Right lobe of liver (tissue), 4 donors: ENCODE measurements around the gene GABRG3.

Experiments
- POLR2A ChIP-seq: fragments of 450-650 bp; IDR thresholded peaks from one replicate; pipeline ENCODE4 v1.6.1; 2017; ENCODE audit warnings: antibody characterized with exemption, mild to moderate bottlenecking
- TF ChIP-seq, protein P1 (sequence below), 4 donors: fragments of 200-600 bp in 3 of 4; fragments of 450-650 bp in 1 of 4; IDR thresholded peaks; one replicate each; pipeline versions ENCODE4 v1.5.1 to v1.8.0; 2016 to 2022; ENCODE audit warnings: antibody characterized with exemption in 4 of 4, mild to moderate bottlenecking in 2 of 4
- donor health status: DM: no; HTN: no; CAD: no.
- donor health status: DM: no; HTN: no; CAD: no.
- donor health status: DM: no; HTN: yes; CAD: no.

DNA sequence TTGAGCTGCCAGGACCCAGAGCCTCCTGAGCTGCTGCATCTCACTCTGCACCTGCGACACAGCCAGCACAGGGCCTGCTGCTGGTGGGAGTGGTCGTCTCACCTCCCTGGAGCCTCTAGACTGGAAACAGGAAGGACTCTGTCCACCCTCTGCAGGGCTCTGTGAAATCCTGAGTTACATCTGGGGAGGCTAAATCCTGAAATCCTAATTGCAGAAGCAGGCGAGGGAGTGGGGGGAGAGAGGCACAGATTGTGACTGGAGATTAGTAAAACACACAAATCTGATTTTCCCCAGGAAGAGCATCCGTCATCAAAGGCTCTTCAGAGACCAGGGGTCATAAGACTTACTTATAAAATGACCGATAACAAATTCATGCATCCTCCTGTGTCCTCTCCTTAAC, 31.6 kb upstream of the GABRG3 start:
- TF ChIP-seq POLR2A, result no peak
- TF ChIP-seq, protein P1, sequence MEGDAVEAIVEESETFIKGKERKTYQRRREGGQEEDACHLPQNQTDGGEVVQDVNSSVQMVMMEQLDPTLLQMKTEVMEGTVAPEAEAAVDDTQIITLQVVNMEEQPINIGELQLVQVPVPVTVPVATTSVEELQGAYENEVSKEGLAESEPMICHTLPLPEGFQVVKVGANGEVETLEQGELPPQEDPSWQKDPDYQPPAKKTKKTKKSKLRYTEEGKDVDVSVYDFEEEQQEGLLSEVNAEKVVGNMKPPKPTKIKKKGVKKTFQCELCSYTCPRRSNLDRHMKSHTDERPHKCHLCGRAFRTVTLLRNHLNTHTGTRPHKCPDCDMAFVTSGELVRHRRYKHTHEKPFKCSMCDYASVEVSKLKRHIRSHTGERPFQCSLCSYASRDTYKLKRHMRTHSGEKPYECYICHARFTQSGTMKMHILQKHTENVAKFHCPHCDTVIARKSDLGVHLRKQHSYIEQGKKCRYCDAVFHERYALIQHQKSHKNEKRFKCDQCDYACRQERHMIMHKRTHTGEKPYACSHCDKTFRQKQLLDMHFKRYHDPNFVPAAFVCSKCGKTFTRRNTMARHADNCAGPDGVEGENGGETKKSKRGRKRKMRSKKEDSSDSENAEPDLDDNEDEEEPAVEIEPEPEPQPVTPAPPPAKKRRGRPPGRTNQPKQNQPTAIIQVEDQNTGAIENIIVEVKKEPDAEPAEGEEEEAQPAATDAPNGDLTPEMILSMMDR (IDR thresholded peaks at IDR 0.05), result no peak
